HUES6 (cell line): Measurements from ENCODE around the gene POLR3H.
"Not testable (repeated sequence)": the region's sequence is repeated elsewhere in the genome, so short reads cannot be mapped to it uniquely, and the experiment has no call there.

Source experiments
- H3K27ac ChIP-seq: 2 replicates; pipeline ENCODE4 v1.7.0; 2013; ENCODE audit warnings: low read depth, mild to moderate bottlenecking, low read length, inconsistent platforms
- H3K27me3 ChIP-seq: 2 replicates; pipeline ENCODE4 v1.6.1; 2013; ENCODE audit warnings: low read length; ENCODE audit not compliant: control insufficient read depth, insufficient read depth
- H3K36me3 ChIP-seq: 2 replicates; pipeline ENCODE4 v1.6.1; 2013; ENCODE audit warnings: low read length; ENCODE audit not compliant: control insufficient read depth, insufficient read depth
- H3K4me1 ChIP-seq: 2 replicates; pipeline ENCODE4 v1.6.1; 2013; ENCODE audit warnings: low read length; ENCODE audit not compliant: control insufficient read depth, insufficient read depth
- H3K4me3 ChIP-seq: 2 replicates; pipeline ENCODE4 v1.5.1; 2013; ENCODE audit warnings: low read depth, low read length
- H3K9ac ChIP-seq: one replicate; pipeline ENCODE4 v1.6.1; 2013; ENCODE audit warnings: mild to moderate bottlenecking, low read length
- H3K9me3 ChIP-seq: 2 replicates; pipeline ENCODE4 v1.6.1; 2013; ENCODE audit warnings: low read depth, low read length; ENCODE audit not compliant: control insufficient read depth, insufficient read depth

The POLR3H gene

GRCh38 chr22:41543854-41544670 is at the start of gene POLR3H:
POLR3H (minus strand) TSS chr22:41544470; CDS start chr22:41544101, 369 bp downstream.
- peak within 1 kb of the TSS; percentile 90 for H3K9ac ChIP-seq
- H3K4me3 ChIP-seq, result peak within 1 kb of the TSS; percentile 90
- H3K36me3 ChIP-seq, result peaks cover 16% of the 10 kb centered on the region
- peaks cover 8% of the 10 kb centered on the region for H3K4me1 ChIP-seq
- H3K9me3 ChIP-seq, result no peaks in the 10 kb centered on the region
- peak within 1 kb of the TSS; percentile 78 for H3K27ac ChIP-seq
- no peaks in the 10 kb centered on the region for H3K27me3 ChIP-seq

GRCh38 chr22:41593336-41593960 is 49.2 kb upstream of the POLR3H start:
- not testable (repeated sequence) for H3K9ac ChIP-seq, H3K36me3 ChIP-seq, H3K27ac ChIP-seq, H3K9me3 ChIP-seq, H3K4me3 ChIP-seq, H3K27me3 ChIP-seq, H3K4me1 ChIP-seq

- H3K9ac ChIP-seq, result peak within 1 kb of the TSS; percentile 71
- peaks cover 3% of the 10 kb centered on the region; the same call in 1 of the 2 replicates for H3K36me3 ChIP-seq
- H3K27me3 ChIP-seq, result no peaks in the 10 kb centered on the region
- H3K4me1 ChIP-seq, result peaks cover 10% of the 10 kb centered on the region; the same call in 1 of the 2 replicates
- peak within 1 kb of the TSS; percentile 59; the same call in 1 of the 2 replicates for H3K27ac ChIP-seq
- H3K4me3 ChIP-seq, result peak within 1 kb of the TSS; percentile 95
- peaks cover 4% of the 10 kb centered on the region; the same call in 1 of the 2 replicates for H3K9me3 ChIP-seq
These were observed 45.3 kb upstream of the POLR3H start, which contains the start of gene PMM1 for GRCh38 chr22:41589391-41590241. PMM1 (minus strand) TSS chr22:41589840; CDS start chr22:41589805, 35 bp downstream.

- H3K27ac ChIP-seq, result no peak overlapping the region
- H3K36me3 ChIP-seq, result peaks cover 10% of the 10 kb centered on the region
- H3K4me1 ChIP-seq, result peaks cover 12% of the 10 kb centered on the region; the same call in 1 of the 2 replicates
- no peak overlapping the region for H3K9ac ChIP-seq
- H3K9me3 ChIP-seq, result no peaks in the 10 kb centered on the region
- no peaks in the 10 kb centered on the region for H3K27me3 ChIP-seq
- H3K4me3 ChIP-seq, result no peak overlapping the region
These were observed 43.1 kb upstream of the POLR3H start for GRCh38 chr22:41587347-41587723.

- Histone ChIP-seq H3K9me3 (no peaks in the 10 kb centered on the region), H3K27me3 (no peaks in the 10 kb centered on the region), H3K27ac (no peak overlapping the region), H3K9ac (no peak overlapping the region), H3K36me3 (peaks cover 12% of the 10 kb centered on the region), H3K4me3 (no peak overlapping the region), H3K4me1 (peaks cover 12% of the 10 kb centered on the region; the same call in 1 of the 2 replicates)
These were observed 41.6 kb upstream of the POLR3H start for GRCh38 chr22:41585898-41586297.

GRCh38 chr22:41584881-41585280 is 40.6 kb upstream of the POLR3H start:
- no peaks in the 10 kb centered on the region for H3K27me3 ChIP-seq
- no peak overlapping the region for H3K4me3 ChIP-seq
- H3K4me1 ChIP-seq, result peaks cover 12% of the 10 kb centered on the region; the same call in 1 of the 2 replicates
- H3K9ac ChIP-seq, result no peak overlapping the region
- H3K9me3 ChIP-seq, result no peaks in the 10 kb centered on the region
- no peak overlapping the region for H3K27ac ChIP-seq
- peaks cover 12% of the 10 kb centered on the region for H3K36me3 ChIP-seq

- H3K9ac ChIP-seq, result no peak overlapping the region
- H3K36me3 ChIP-seq, result peaks cover 12% of the 10 kb centered on the region
- no peak overlapping the region for H3K27ac ChIP-seq
- peaks cover 2% of the 10 kb centered on the region; the same call in 1 of the 2 replicates for H3K4me1 ChIP-seq
- H3K27me3 ChIP-seq, result no peaks in the 10 kb centered on the region
- H3K4me3 ChIP-seq, result no peak overlapping the region
- no peaks in the 10 kb centered on the region for H3K9me3 ChIP-seq
These were observed 38.4 kb upstream of the POLR3H start for GRCh38 chr22:41582694-41583093.

GRCh38 chr22:41579997-41580355 is 35.7 kb upstream of the POLR3H start:
- H3K9ac ChIP-seq, result no peak overlapping the region
- peaks cover 2% of the 10 kb centered on the region; the same call in 1 of the 2 replicates for H3K4me1 ChIP-seq
- H3K27me3 ChIP-seq, result no peaks in the 10 kb centered on the region
- no peaks in the 10 kb centered on the region for H3K9me3 ChIP-seq
- peaks cover 9% of the 10 kb centered on the region for H3K36me3 ChIP-seq
- H3K27ac ChIP-seq, result no peak overlapping the region
- no peak overlapping the region for H3K4me3 ChIP-seq

- H3K4me3 ChIP-seq, result no peak overlapping the region
- no peaks in the 10 kb centered on the region for H3K9me3 ChIP-seq
- H3K27me3 ChIP-seq, result no peaks in the 10 kb centered on the region
- no peak overlapping the region for H3K9ac ChIP-seq
- H3K36me3 ChIP-seq, result peaks cover 9% of the 10 kb centered on the region
- H3K4me1 ChIP-seq, result peaks cover 2% of the 10 kb centered on the region; the same call in 1 of the 2 replicates
- no peak overlapping the region for H3K27ac ChIP-seq
These were observed 35.2 kb upstream of the POLR3H start for GRCh38 chr22:41579297-41579996.

GRCh38 chr22:41578818-41579217 is 34.5 kb upstream of the POLR3H start:
- no peak overlapping the region for H3K9ac ChIP-seq
- no peaks in the 10 kb centered on the region for H3K27me3 ChIP-seq
- H3K36me3 ChIP-seq, result peaks cover 9% of the 10 kb centered on the region
- H3K27ac ChIP-seq, result no peak overlapping the region
- no peak overlapping the region for H3K4me3 ChIP-seq
- no peaks in the 10 kb centered on the region for H3K9me3 ChIP-seq
- H3K4me1 ChIP-seq, result peaks cover 2% of the 10 kb centered on the region; the same call in 1 of the 2 replicates
